Left ventricle myocardium inferior (tissue), 1 donor: Measurements from ENCODE around the gene PIEZO1. TPM values are rescaled to one million over a fixed set of nuclear protein-coding genes. Genes with fewer than 3 reads are reported as not detected.

Experiments
- DNase-seq: peaks from one replicate; pipeline ENCODE4 v3.0.0-alpha.2; 2020
- H3K27ac ChIP-seq: fragments of 200-600 bp; replicated peaks from 2 replicates; pipeline ENCODE4 v1.8.0; 2021
- H3K27me3 ChIP-seq: fragments of 200-600 bp; 2 replicates; pipeline ENCODE4 v1.8.0; 2021; ENCODE audit warnings: low read depth
- H3K36me3 ChIP-seq: fragments of 200-600 bp; 2 replicates; pipeline ENCODE4 v1.8.0; 2021
- H3K4me1 ChIP-seq: fragments of 200-600 bp; 2 replicates; pipeline ENCODE4 v1.8.0; 2021
- H3K4me3 ChIP-seq: fragments of 200-600 bp; 2 replicates; pipeline ENCODE4 v1.8.0; 2021; ENCODE audit warnings: mild to moderate bottlenecking, moderate library complexity
- H3K9me3 ChIP-seq: fragments of 200-600 bp; replicated peaks from 2 replicates; pipeline ENCODE4 v1.8.0; 2021
- intact Hi-C: fragments of 100-400 bp; cut with micrococcal nuclease; formaldehyde crosslinking; loops from one replicate; pipeline ENCODE4 v1.11.0; 2022
- total RNA-seq: library from RNA; stranded (reverse); fragmentation: NEBNext Ultra II Directional; extraction: Animal tissue kit (Norgen Biotek cat#: 25700); gene quantifications from one replicate; pipeline ENCODE4 v1.2.1, GENCODE V29; 2021
- TF ChIP-seq, protein P1 (sequence below): fragments of 200-600 bp; IDR thresholded peaks from 2 replicates; pipeline ENCODE4 v1.8.0; 2021; ENCODE audit warnings: antibody characterized with exemption, mild to moderate bottlenecking, borderline replicate concordance
- donor health status: DM: no; HTN: yes; CAD: no; lungs with severe emphysema.

The PIEZO1 gene
- total RNA-seq, 1 donor from 2014 or later: 17.1 TPM

DNA sequence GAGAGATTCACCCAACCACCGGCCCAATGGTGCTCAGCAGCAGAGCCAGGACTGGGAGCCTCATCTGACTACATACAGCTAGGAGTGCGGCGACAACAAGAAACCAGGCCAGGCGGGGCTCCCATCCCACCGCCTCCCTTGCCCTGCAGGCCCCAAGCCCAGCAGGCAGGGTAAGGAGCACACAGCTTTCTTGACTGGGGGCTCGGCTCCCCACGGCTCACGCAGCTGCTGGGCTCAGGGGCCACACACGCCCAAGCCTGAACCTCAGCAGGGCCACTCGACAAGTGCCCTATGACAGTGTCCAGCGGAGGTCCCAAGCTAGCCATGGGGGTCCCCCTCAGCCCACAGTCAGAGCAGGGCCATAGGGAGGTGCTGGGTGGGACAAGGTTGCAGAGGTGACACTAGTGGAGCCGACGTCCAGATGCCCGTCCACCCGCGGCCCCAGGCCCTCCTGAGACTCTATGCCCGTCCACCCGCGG is 13.7 kb downstream of the PIEZO1 start:
- Histone ChIP-seq H3K27ac (peak overlapping the region; percentile 60), H3K4me3 (peak overlapping the region; percentile 43), H3K4me1 (peaks cover 83% of the 10 kb centered on the region), H3K9me3 (no peaks in the 10 kb centered on the region), H3K27me3 (no peaks in the 10 kb centered on the region), H3K36me3 (no peaks in the 10 kb centered on the region)
- TF ChIP-seq, protein P1, sequence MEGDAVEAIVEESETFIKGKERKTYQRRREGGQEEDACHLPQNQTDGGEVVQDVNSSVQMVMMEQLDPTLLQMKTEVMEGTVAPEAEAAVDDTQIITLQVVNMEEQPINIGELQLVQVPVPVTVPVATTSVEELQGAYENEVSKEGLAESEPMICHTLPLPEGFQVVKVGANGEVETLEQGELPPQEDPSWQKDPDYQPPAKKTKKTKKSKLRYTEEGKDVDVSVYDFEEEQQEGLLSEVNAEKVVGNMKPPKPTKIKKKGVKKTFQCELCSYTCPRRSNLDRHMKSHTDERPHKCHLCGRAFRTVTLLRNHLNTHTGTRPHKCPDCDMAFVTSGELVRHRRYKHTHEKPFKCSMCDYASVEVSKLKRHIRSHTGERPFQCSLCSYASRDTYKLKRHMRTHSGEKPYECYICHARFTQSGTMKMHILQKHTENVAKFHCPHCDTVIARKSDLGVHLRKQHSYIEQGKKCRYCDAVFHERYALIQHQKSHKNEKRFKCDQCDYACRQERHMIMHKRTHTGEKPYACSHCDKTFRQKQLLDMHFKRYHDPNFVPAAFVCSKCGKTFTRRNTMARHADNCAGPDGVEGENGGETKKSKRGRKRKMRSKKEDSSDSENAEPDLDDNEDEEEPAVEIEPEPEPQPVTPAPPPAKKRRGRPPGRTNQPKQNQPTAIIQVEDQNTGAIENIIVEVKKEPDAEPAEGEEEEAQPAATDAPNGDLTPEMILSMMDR: no peak
- intact Hi-C loops: no loop called here
- DNase-seq: no peak

GRCh38 chr16:88770461-88771293 is 14.3 kb downstream of the PIEZO1 start:
- peaks cover 83% of the 10 kb centered on the region for H3K4me1 ChIP-seq
- H3K27me3 ChIP-seq: no peaks in the 10 kb centered on the region
- TF ChIP-seq, protein P1: no peak
- H3K9me3 ChIP-seq: no peaks in the 10 kb centered on the region
- H3K4me3 ChIP-seq: peak overlapping the region; percentile 43
- intact Hi-C loops: no loop called here
- DNase-seq: peak; percentile 61
- H3K36me3 ChIP-seq: no peaks in the 10 kb centered on the region
- H3K27ac ChIP-seq: peak overlapping the region; percentile 60

DNA sequence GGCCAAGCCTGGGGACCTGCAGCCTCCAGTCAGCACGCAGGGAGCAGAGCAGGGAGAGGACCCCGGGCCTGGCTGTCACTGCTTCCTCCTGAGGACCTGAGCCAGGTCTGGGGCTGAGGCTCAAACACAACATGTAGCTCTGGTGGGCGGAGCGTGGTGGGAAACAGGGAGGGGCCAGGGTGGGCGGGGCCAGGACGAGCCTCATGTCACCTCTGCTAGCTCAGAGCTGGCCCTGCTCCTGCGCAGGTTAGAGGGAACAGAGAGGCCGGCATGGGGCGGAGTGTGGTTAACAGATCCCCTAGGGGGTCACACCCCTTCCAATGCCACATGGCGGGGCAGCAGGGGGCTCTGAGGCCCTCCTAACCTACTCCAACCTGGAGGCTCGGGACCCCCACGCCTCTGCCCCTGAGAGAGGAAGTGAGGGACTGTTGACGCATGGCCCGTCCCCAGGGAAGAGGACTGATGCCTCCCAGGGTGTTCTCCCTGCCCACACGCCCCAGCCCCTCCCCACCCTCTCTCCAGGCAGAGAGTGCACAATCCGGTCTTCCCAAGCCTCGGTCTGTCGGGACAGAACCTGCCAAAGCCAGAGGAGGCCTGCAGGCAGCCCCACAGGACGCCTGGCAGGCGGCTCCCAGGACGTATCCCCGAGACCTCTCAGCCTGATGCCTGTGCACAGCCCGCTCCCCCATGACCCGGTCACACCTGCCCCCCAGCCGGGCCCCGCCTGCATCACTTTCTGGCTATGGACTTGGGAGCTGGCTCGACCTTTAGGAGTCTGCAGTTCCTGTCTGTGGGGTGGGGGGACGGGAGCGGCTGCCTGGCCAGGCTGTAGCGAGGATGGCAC is 15.2 kb downstream of the PIEZO1 start:
- no peaks in the 10 kb centered on the region for H3K36me3 ChIP-seq
- no peaks in the 10 kb centered on the region for H3K9me3 ChIP-seq
- TF ChIP-seq, protein P1: no peak
- peak overlapping the region; percentile 60 for H3K27ac ChIP-seq
- H3K27me3 ChIP-seq: no peaks in the 10 kb centered on the region
- DNase-seq: no peak
- H3K4me1 ChIP-seq: peaks cover 78% of the 10 kb centered on the region
- intact Hi-C loops: no loop called here
- H3K4me3 ChIP-seq: peak overlapping the region; percentile 43

- intact Hi-C loops: no loop called here
- Histone ChIP-seq H3K27ac (no peak overlapping the region), H3K9me3 (no peaks in the 10 kb centered on the region), H3K36me3 (no peaks in the 10 kb centered on the region), H3K4me1 (peaks cover 66% of the 10 kb centered on the region), H3K4me3 (peak overlapping the region; percentile 5), H3K27me3 (no peaks in the 10 kb centered on the region)
- TF ChIP-seq, protein P1: no peak
- DNase-seq: no peak
Measured at GRCh38 chr16:88768071-88768783, 16.8 kb downstream of the PIEZO1 start.

DNA sequence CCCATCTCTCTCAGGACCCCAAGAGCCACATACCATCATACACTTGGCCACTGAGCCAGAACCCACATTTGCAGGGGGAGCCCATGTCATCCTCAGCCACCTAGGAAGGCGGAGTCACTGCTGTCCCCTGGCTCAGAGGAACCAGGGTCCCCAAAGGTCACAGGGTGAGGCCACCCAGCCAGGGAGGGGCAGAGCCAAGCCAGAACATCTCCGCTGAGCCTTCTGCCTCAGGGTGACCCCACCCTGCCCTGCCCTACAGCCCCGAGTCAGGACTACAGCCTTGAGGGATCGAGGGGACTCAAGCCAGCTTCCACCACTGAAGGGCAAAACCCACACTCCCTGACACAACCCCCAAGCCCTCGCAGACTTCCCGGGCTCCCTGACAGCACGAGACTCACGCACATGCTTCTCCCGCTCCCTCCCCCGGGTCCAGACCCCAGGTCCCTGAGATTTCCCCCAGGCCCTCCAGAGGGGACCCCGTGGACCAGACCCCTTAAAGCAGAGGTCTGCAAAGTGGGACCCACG is 17.4 kb downstream of the PIEZO1 start:
- peaks cover 61% of the 10 kb centered on the region for H3K4me1 ChIP-seq
- no peaks in the 10 kb centered on the region for H3K36me3 ChIP-seq
- DNase-seq: no peak
- H3K27ac ChIP-seq: no peak overlapping the region
- H3K4me3 ChIP-seq: no peak overlapping the region
- H3K27me3 ChIP-seq: no peaks in the 10 kb centered on the region
- TF ChIP-seq, protein P1: no peak
- no peaks in the 10 kb centered on the region for H3K9me3 ChIP-seq
- intact Hi-C loops: no loop called here
